ENCODE measurements around the gene PITPNC1.
A peak's percentile ranks its signal among the peaks of the same experiment; 100 is the strongest.

Gene PITPNC1

GRCh38 chr17:67542219-67543114, 165.4 kb downstream of the PITPNC1 start:
- no peaks in the 10 kb centered on the region for H4K20me1 ChIP-seq (ENCODE audit: insufficient read depth, low read length)
- no peak for DNase-seq
- no peaks in the 10 kb centered on the region for H3K9me2 ChIP-seq (replicated peaks; ENCODE audit: insufficient read depth, low read length)

GRCh38 chr17:67544364-67544955, 167.4 kb downstream of the PITPNC1 start:
- Histone ChIP-seq H2AFZ (ENCODE audit: low read length) (no peak overlapping the region), H3K4me2 (ENCODE audit: low read depth, low read length) (no peak overlapping the region), H3K9ac (ENCODE audit: low read length) (no peak overlapping the region), H3K79me2 (ENCODE audit: low read length) (no peaks in the 10 kb centered on the region), H3K27me3 (replicated peaks; ENCODE audit: insufficient read depth, low read length) (no peaks in the 10 kb centered on the region), H3F3A (ENCODE audit: insufficient read depth, low read length) (no peaks in the 10 kb centered on the region), H3K9me3 (replicated peaks; ENCODE audit: insufficient read depth, low read length) (no peaks in the 10 kb centered on the region), H3K27ac (ENCODE audit: low read length) (no peak overlapping the region), H4K20me1 (ENCODE audit: insufficient read depth, low read length) (no peaks in the 10 kb centered on the region), H3K9me2 (replicated peaks; ENCODE audit: insufficient read depth, low read length) (no peaks in the 10 kb centered on the region), H3K36me3 (replicated peaks; ENCODE audit: insufficient read depth, low read length) (no peaks in the 10 kb centered on the region), H3K4me1 (ENCODE audit: low read length) (peaks cover 9% of the 10 kb centered on the region; the same call in 1 of the 2 replicates), H3K4me3 (ENCODE audit: low read length) (no peak overlapping the region)
- no peak for DNase-seq
- no peak for TF ChIP-seq EZH2phosphoT487 (IDR thresholded peaks at IDR 0.05; ENCODE audit: low read length)
- TF ChIP-seq, protein P1, sequence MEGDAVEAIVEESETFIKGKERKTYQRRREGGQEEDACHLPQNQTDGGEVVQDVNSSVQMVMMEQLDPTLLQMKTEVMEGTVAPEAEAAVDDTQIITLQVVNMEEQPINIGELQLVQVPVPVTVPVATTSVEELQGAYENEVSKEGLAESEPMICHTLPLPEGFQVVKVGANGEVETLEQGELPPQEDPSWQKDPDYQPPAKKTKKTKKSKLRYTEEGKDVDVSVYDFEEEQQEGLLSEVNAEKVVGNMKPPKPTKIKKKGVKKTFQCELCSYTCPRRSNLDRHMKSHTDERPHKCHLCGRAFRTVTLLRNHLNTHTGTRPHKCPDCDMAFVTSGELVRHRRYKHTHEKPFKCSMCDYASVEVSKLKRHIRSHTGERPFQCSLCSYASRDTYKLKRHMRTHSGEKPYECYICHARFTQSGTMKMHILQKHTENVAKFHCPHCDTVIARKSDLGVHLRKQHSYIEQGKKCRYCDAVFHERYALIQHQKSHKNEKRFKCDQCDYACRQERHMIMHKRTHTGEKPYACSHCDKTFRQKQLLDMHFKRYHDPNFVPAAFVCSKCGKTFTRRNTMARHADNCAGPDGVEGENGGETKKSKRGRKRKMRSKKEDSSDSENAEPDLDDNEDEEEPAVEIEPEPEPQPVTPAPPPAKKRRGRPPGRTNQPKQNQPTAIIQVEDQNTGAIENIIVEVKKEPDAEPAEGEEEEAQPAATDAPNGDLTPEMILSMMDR (IDR thresholded peaks at IDR 0.05; ENCODE audit: low read length): no peak
- TF ChIP-seq EZH2 (optimal IDR thresholded peaks at IDR 0.05; ENCODE audit: low read depth, low read length): no peak

More at GRCh38 chr17:67542219-67543114, 165.4 kb downstream of the PITPNC1 start:
- no peaks in the 10 kb centered on the region for H3K9me3 ChIP-seq (replicated peaks; ENCODE audit: insufficient read depth, low read length)
- no peak overlapping the region for H3K9ac ChIP-seq (ENCODE audit: low read length)
- H3K4me2 ChIP-seq (ENCODE audit: low read depth, low read length): no peak overlapping the region
- H3K36me3 ChIP-seq (replicated peaks; ENCODE audit: insufficient read depth, low read length): no peaks in the 10 kb centered on the region
- H3K4me1 ChIP-seq (ENCODE audit: low read length): peaks cover 9% of the 10 kb centered on the region; the same call in 1 of the 2 replicates
- H3K4me3 ChIP-seq (ENCODE audit: low read length): no peak overlapping the region
- no peaks in the 10 kb centered on the region for H3F3A ChIP-seq (ENCODE audit: insufficient read depth, low read length)
- TF ChIP-seq, protein P1 (IDR thresholded peaks at IDR 0.05; ENCODE audit: low read length): no peak
- TF ChIP-seq EZH2phosphoT487 (IDR thresholded peaks at IDR 0.05; ENCODE audit: low read length): no peak
- no peak for TF ChIP-seq EZH2 (optimal IDR thresholded peaks at IDR 0.05; ENCODE audit: low read depth, low read length)
- H3K79me2 ChIP-seq (ENCODE audit: low read length): no peaks in the 10 kb centered on the region
- H3K27ac ChIP-seq (ENCODE audit: low read length): no peak overlapping the region
- no peaks in the 10 kb centered on the region for H3K27me3 ChIP-seq (replicated peaks; ENCODE audit: insufficient read depth, low read length)
- no peak overlapping the region for H2AFZ ChIP-seq (ENCODE audit: low read length)

GRCh38 chr17:67546578-67547527, 169.8 kb downstream of the PITPNC1 start:
- H3F3A ChIP-seq (ENCODE audit: insufficient read depth, low read length): no peaks in the 10 kb centered on the region
- H3K9ac ChIP-seq (ENCODE audit: low read length): no peak overlapping the region
- TF ChIP-seq EZH2phosphoT487 (IDR thresholded peaks at IDR 0.05; ENCODE audit: low read length) (no peak), EZH2 (optimal IDR thresholded peaks at IDR 0.05; ENCODE audit: low read depth, low read length) (no peak)
- TF ChIP-seq, protein P1 (IDR thresholded peaks at IDR 0.05; ENCODE audit: low read length): no peak
- H3K9me3 ChIP-seq (replicated peaks; ENCODE audit: insufficient read depth, low read length): no peaks in the 10 kb centered on the region
- no peaks in the 10 kb centered on the region for H3K36me3 ChIP-seq (replicated peaks; ENCODE audit: insufficient read depth, low read length)
- DNase-seq: no peak
- H4K20me1 ChIP-seq (ENCODE audit: insufficient read depth, low read length): no peaks in the 10 kb centered on the region
- H3K4me3 ChIP-seq (ENCODE audit: low read length): no peak overlapping the region
- no peak overlapping the region for H2AFZ ChIP-seq (ENCODE audit: low read length)
- no peaks in the 10 kb centered on the region for H3K79me2 ChIP-seq (ENCODE audit: low read length)
- H3K4me2 ChIP-seq (ENCODE audit: low read depth, low read length): peak overlapping the region; percentile 23; the same call in 1 of the 2 replicates
- H3K4me1 ChIP-seq (ENCODE audit: low read length): peaks cover 9% of the 10 kb centered on the region; the same call in 1 of the 2 replicates
- H3K27me3 ChIP-seq (replicated peaks; ENCODE audit: insufficient read depth, low read length): no peaks in the 10 kb centered on the region
- H3K9me2 ChIP-seq (replicated peaks; ENCODE audit: insufficient read depth, low read length): no peaks in the 10 kb centered on the region
- H3K27ac ChIP-seq (ENCODE audit: low read length): no peak overlapping the region
